ENCODE results near the gene PARD3. TPM values are rescaled to one million over a fixed set of nuclear protein-coding genes. Genes with fewer than 3 reads are reported as not detected.

PARD3 gene
- total RNA-seq, 1 donor from 2014 or later, result 26.0 TPM

- Mint-ChIP-seq H3K4me3 (ENCODE audit: unreplicated experiment) (no peak overlapping the region), H3K27ac (ENCODE audit: unreplicated experiment) (no peak overlapping the region), H3K9me3 (ENCODE audit: low read depth) (no peaks in the 10 kb centered on the region), H3K36me3 (ENCODE audit: low read depth) (peaks cover 3% of the 10 kb centered on the region), H3K27me3 (ENCODE audit: low read depth) (no peaks in the 10 kb centered on the region), H3K4me1 (ENCODE audit: low read depth) (peaks cover 4% of the 10 kb centered on the region)
- no peak for DNase-seq (ENCODE audit: low spot score)
- no peak for TF ChIP-seq CTCF (IDR thresholded peaks at IDR 0.05)
These were observed 698.9 kb downstream of the PARD3 start for GRCh38 chr10:34116220-34116641.

GRCh38 chr10:34114914-34115313 lies 700.2 kb downstream of the PARD3 start:
- DNase-seq (ENCODE audit: low spot score), result no peak
- H3K27ac Mint-ChIP-seq (ENCODE audit: unreplicated experiment), result no peak overlapping the region
- H3K27me3 Mint-ChIP-seq (ENCODE audit: low read depth), result no peaks in the 10 kb centered on the region
- peaks cover 3% of the 10 kb centered on the region for H3K4me1 Mint-ChIP-seq (ENCODE audit: low read depth)
- no peaks in the 10 kb centered on the region for H3K9me3 Mint-ChIP-seq (ENCODE audit: low read depth)
- peaks cover 8% of the 10 kb centered on the region for H3K36me3 Mint-ChIP-seq (ENCODE audit: low read depth)
- H3K4me3 Mint-ChIP-seq (ENCODE audit: unreplicated experiment), result no peak overlapping the region
- no peak for TF ChIP-seq CTCF (IDR thresholded peaks at IDR 0.05)

- H3K27me3 Mint-ChIP-seq (ENCODE audit: low read depth), result no peaks in the 10 kb centered on the region
- no peak for TF ChIP-seq CTCF (IDR thresholded peaks at IDR 0.05)
- DNase-seq (ENCODE audit: low spot score), result no peak
These were observed 701.4 kb downstream of the PARD3 start for GRCh38 chr10:34113504-34114225.

GRCh38 chr10:34112171-34112782 lies 702.8 kb downstream of the PARD3 start:
- H3K4me1 Mint-ChIP-seq (ENCODE audit: low read depth), result peaks cover 3% of the 10 kb centered on the region
- DNase-seq (ENCODE audit: low spot score), result no peak
- no peaks in the 10 kb centered on the region for H3K27me3 Mint-ChIP-seq (ENCODE audit: low read depth)
- H3K36me3 Mint-ChIP-seq (ENCODE audit: low read depth), result peaks cover 6% of the 10 kb centered on the region
- H3K9me3 Mint-ChIP-seq (ENCODE audit: low read depth), result no peaks in the 10 kb centered on the region
- no peak overlapping the region for H3K27ac Mint-ChIP-seq (ENCODE audit: unreplicated experiment)
- TF ChIP-seq CTCF (IDR thresholded peaks at IDR 0.05), result no peak
- no peak overlapping the region for H3K4me3 Mint-ChIP-seq (ENCODE audit: unreplicated experiment)

More at GRCh38 chr10:34113504-34114225, 701.4 kb downstream of the PARD3 start:
- Mint-ChIP-seq H3K4me3 (ENCODE audit: unreplicated experiment) (no peak overlapping the region), H3K9me3 (ENCODE audit: low read depth) (no peaks in the 10 kb centered on the region), H3K27ac (ENCODE audit: unreplicated experiment) (no peak overlapping the region), H3K36me3 (ENCODE audit: low read depth) (peaks cover 6% of the 10 kb centered on the region), H3K4me1 (ENCODE audit: low read depth) (peaks cover 3% of the 10 kb centered on the region)

DNA sequence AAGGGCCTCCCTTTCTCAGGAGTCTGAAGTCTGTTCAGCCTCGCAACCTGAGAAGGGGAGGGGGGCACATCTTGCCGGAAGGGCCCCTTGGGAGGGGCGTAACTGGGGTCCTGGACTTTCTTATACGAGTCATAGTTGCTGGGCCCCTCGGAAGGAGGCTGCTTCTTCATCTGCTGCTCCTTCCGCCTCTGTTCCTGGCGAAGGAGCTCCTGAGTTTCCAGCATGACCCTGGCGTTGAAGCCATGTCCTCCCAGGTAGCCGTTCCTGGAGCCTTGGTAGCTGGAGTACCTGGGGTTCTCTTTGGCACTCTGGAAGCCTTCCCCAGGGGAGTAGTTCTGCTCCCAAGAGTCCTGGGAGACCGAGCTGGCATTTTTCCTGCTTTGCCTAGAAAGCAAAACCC lies 703.9 kb downstream of the PARD3 start:
- no peak for DNase-seq (ENCODE audit: low spot score)
- no peak for TF ChIP-seq CTCF (IDR thresholded peaks at IDR 0.05)
- H3K4me3 Mint-ChIP-seq (ENCODE audit: unreplicated experiment), result no peak overlapping the region
- no peaks in the 10 kb centered on the region for H3K4me1 Mint-ChIP-seq (ENCODE audit: low read depth)
- H3K27me3 Mint-ChIP-seq (ENCODE audit: low read depth), result no peaks in the 10 kb centered on the region
- no peak overlapping the region for H3K27ac Mint-ChIP-seq (ENCODE audit: unreplicated experiment)
- H3K36me3 Mint-ChIP-seq (ENCODE audit: low read depth), result peaks cover 6% of the 10 kb centered on the region
- H3K9me3 Mint-ChIP-seq (ENCODE audit: low read depth), result no peaks in the 10 kb centered on the region

All from chondrocyte (in vitro differentiated cells).